Motor neuron (in vitro differentiated cells): ENCODE measurements around the gene FERMT1. TPM values are rescaled to one million over a fixed set of nuclear protein-coding genes. Genes with fewer than 3 reads are reported as not detected.
A peak's percentile ranks its signal among the peaks of the same experiment; 100 is the strongest.
"Not testable (repeated sequence)": the region's sequence is repeated elsewhere in the genome, so short reads cannot be mapped to it uniquely, and the experiment has no call there.

Experiments used
- ATAC-seq, 8 experiments: fragments of 200-7000 bp; cut with Tn5 transposase; replicated peaks in 6 of 8; 2 replicates each; pipeline ENCODE4 v1.8.0; 2021; ENCODE audit warnings: mild to moderate bottlenecking in 8 of 8, moderate library complexity in 8 of 8
- H3K27ac ChIP-seq, 2 donors: fragments of 250-450 bp; sonication (Bioruptor Pico); 2 replicates each; pipeline ENCODE4 v1.9.0; 2021; ENCODE audit warnings: antibody characterized with exemption in 2 of 2, mild to moderate bottlenecking in 2 of 2, moderate library complexity in 1 of 2
- H3K4me1 ChIP-seq, 2 donors: fragments of 250-450 bp; sonication (Bioruptor Pico); replicated peaks in 1 of 2; 2 replicates each; pipeline ENCODE4 v1.6.1; 2021; ENCODE audit warnings: antibody characterized with exemption in 2 of 2, mild to moderate bottlenecking in 2 of 2, moderate library complexity in 1 of 2
- H3K4me3 ChIP-seq, 5 donors: fragments of 250-450 bp; sonication (Bioruptor Pico); 2 replicates each; pipeline ENCODE4 v1.9.0; 2021; ENCODE audit warnings: antibody characterized with exemption in 5 of 5, mild to moderate bottlenecking in 5 of 5, moderate library complexity in 4 of 5
- WGBS, 10 experiments: fragments of 450-650 bp; shearing (Covaris generic); methylation state at CpG; one replicate each; pipeline ENCODE4 v1.0.0; 2022; 5-methylcytosine and 5-hydroxymethylcytosine counted together
- in situ Hi-C, 9 experiments: fragments of 400-800 bp; cut with MboI; loops; one replicate each; pipeline ENCODE4 v1.15.0; 2021; ENCODE audit warnings: low sequenced_read_pairs in 9 of 9, low pct_unique_long_range_greater_than_20kb in 2 of 9; ENCODE audit not compliant: unreplicated experiment in 9 of 9
- total RNA-seq, 8 experiments: library from RNA; unstranded; fragments of 300-600 nt; gene quantifications; 2 replicates each; pipeline versions ENCODE4 v1.2.3 to v1.2.4, GENCODE V29; 2022

FERMT1 gene
- total RNA-seq, 8 experiments from 2014 or later, result 0.11 to 18.0 (median 2.0) TPM

GRCh38 chr20:6041808-6042265 lies 81.0 kb downstream of the FERMT1 start:
- Histone ChIP-seq H3K27ac (no peak overlapping the region), H3K4me3 (no peak overlapping the region), H3K4me1 (no peaks in the 10 kb centered on the region)
- ATAC-seq, result no peak
- in situ Hi-C loops, result no loop called here
- 93 to 100% (median 96%) methylated on average over 1 to 10 of the region's 26 CpGs; no CpG with 5 or more reads in 7 of the 10 experiments for WGBS, 10 experiments

GRCh38 chr20:6040958-6041807 lies 81.6 kb downstream of the FERMT1 start:
- in situ Hi-C loops, result no loop called here
- WGBS, 10 experiments, result 80 to 100% (median 96%) methylated on average over 1 to 12 of the region's 67 CpGs; no CpG with 5 or more reads in 5 of the 10 experiments
- H3K4me3 ChIP-seq, result no peak overlapping the region
- ATAC-seq, result peak in 1 of 8 experiments; percentile 23
- H3K4me1 ChIP-seq, result no peaks in the 10 kb centered on the region
- no peak overlapping the region for H3K27ac ChIP-seq

- 60 to 100% (median 94%) methylated on average over 1 to 8 of the region's 8 CpGs; no CpG with 5 or more reads in 2 of the 10 experiments for WGBS, 10 experiments
- ATAC-seq, result no peak
- no peak overlapping the region for H3K27ac ChIP-seq
These were observed 82.3 kb downstream of the FERMT1 start for GRCh38 chr20:6040540-6040939.

GRCh38 chr20:6039766-6040165 lies 83.1 kb downstream of the FERMT1 start:
- 36 to 100% (median 97%) methylated on average over 2 to 5 of the region's 5 CpGs for WGBS, 10 experiments
- H3K27ac ChIP-seq, result no peak overlapping the region
- ATAC-seq, result no peak
- in situ Hi-C loops, result no loop called here
- H3K4me1 ChIP-seq, result no peaks in the 10 kb centered on the region
- no peak overlapping the region for H3K4me3 ChIP-seq

More at GRCh38 chr20:6040540-6040939, 82.3 kb downstream of the FERMT1 start:
- no peak overlapping the region for H3K4me3 ChIP-seq
- no peaks in the 10 kb centered on the region for H3K4me1 ChIP-seq
- in situ Hi-C loops, result no loop called here

GRCh38 chr20:6038256-6038655 lies 84.6 kb downstream of the FERMT1 start:
- Histone ChIP-seq H3K27ac (no peak overlapping the region), H3K4me3 (no peak overlapping the region), H3K4me1 (peaks cover 0 to 5% of the 10 kb centered on the region in 2 donors)
- WGBS, 10 experiments, result 20 to 100% (median 95%) methylated on average over 1 to 3 of the region's 3 CpGs; no CpG with 5 or more reads in 3 of the 10 experiments
- no peak for ATAC-seq
- in situ Hi-C loops, result no loop called here

GRCh38 chr20:6037082-6037481 lies 85.7 kb downstream of the FERMT1 start:
- WGBS, 10 experiments, result 63 to 100% (median 100%) methylated on average over 1 of the region's 1 CpG; no CpG with 5 or more reads in 3 of the 10 experiments
- H3K4me3 ChIP-seq, result no peak overlapping the region
- no peak for ATAC-seq
- in situ Hi-C loops, result no loop called here
- H3K4me1 ChIP-seq, result peaks cover 0 to 5% of the 10 kb centered on the region in 2 donors
- H3K27ac ChIP-seq, result no peak overlapping the region

GRCh38 chr20:6036213-6036612 lies 86.6 kb downstream of the FERMT1 start:
- Histone ChIP-seq H3K4me1 (peaks cover 0 to 5% of the 10 kb centered on the region in 2 donors), H3K27ac (no peak overlapping the region), H3K4me3 (no peak overlapping the region)
- in situ Hi-C loops, result no loop called here
- 97 to 100% (median 100%) methylated on average over 1 to 4 of the region's 4 CpGs for WGBS, 10 experiments
- no peak for ATAC-seq

GRCh38 chr20:6034134-6034969 lies 88.5 kb downstream of the FERMT1 start:
- in situ Hi-C loops, result no loop called here
- H3K4me1 ChIP-seq, result peaks cover 0 to 5% of the 10 kb centered on the region in 2 donors
- no peak overlapping the region for H3K4me3 ChIP-seq
- peak in 5 of 8 experiments; percentile 33 to 79 (median 63) for ATAC-seq
- no peak overlapping the region for H3K27ac ChIP-seq
- 20 to 100% (median 87%) methylated on average over 1 to 2 of the region's 2 CpGs; no CpG with 5 or more reads in 1 of the 10 experiments for WGBS, 10 experiments

- H3K27ac ChIP-seq, H3K4me1 ChIP-seq, H3K4me3 ChIP-seq, ATAC-seq, in situ Hi-C loops: not testable (repeated sequence)
- 88 to 100% (median 98%) methylated on average over 2 to 8 of the region's 8 CpGs for WGBS, 10 experiments
These were observed 89.9 kb downstream of the FERMT1 start for GRCh38 chr20:6032907-6033306.

GRCh38 chr20:6030453-6031080 lies 92.3 kb downstream of the FERMT1 start:
- H3K4me1 ChIP-seq, result peaks cover 0 to 5% of the 10 kb centered on the region in 2 donors

GRCh38 chr20:6029538-6029937 lies 93.3 kb downstream of the FERMT1 start:
- in situ Hi-C loops, result no loop called here
- 8 to 100% (median 90%) methylated on average over 2 to 6 of the region's 6 CpGs; no CpG with 5 or more reads in 1 of the 10 experiments for WGBS, 10 experiments
- Histone ChIP-seq H3K4me3 (no peak overlapping the region), H3K27ac (no peak overlapping the region), H3K4me1 (peaks cover 0 to 5% of the 10 kb centered on the region in 2 donors)
- ATAC-seq, result peak in 2 of 8 experiments; percentile 23 to 39

More at GRCh38 chr20:6030453-6031080, 92.3 kb downstream of the FERMT1 start:
- H3K27ac ChIP-seq, result no peak overlapping the region
- ATAC-seq, result no peak
- 57 to 100% (median 91%) methylated on average over 1 to 6 of the region's 6 CpGs for WGBS, 10 experiments
- no peak overlapping the region for H3K4me3 ChIP-seq
- in situ Hi-C loops, result no loop called here

- no peak overlapping the region for H3K4me3 ChIP-seq
- peak in 1 of 8 experiments; percentile 64 for ATAC-seq
- H3K27ac ChIP-seq, result no peak overlapping the region
- in situ Hi-C loops, result no loop called here
- no peaks in the 10 kb centered on the region for H3K4me1 ChIP-seq
These were observed 94.0 kb downstream of the FERMT1 start for GRCh38 chr20:6028818-6029217.
